OCI-LY1 (cell line): ENCODE data around the gene THAP6.

Experiments used
- EZH2 ChIP-seq: fragments of 200-600 bp; sonication (generic), shearing (Covaris generic); IDR thresholded peaks from 2 replicates; pipeline ENCODE4 v1.8.0; 2017; ENCODE audit warnings: borderline replicate concordance, mixed run types, mild to moderate bottlenecking, antibody characterized with exemption, low read length, moderate library complexity, mixed read lengths
- TF ChIP-seq, protein P1 (sequence below): fragments of 200-600 bp; sonication (generic), shearing (Covaris generic); IDR thresholded peaks from 2 replicates; pipeline ENCODE4 v1.5.1; 2017; ENCODE audit warnings: mild to moderate bottlenecking, antibody characterized with exemption, low read length, moderate library complexity, mixed read lengths

DNA sequence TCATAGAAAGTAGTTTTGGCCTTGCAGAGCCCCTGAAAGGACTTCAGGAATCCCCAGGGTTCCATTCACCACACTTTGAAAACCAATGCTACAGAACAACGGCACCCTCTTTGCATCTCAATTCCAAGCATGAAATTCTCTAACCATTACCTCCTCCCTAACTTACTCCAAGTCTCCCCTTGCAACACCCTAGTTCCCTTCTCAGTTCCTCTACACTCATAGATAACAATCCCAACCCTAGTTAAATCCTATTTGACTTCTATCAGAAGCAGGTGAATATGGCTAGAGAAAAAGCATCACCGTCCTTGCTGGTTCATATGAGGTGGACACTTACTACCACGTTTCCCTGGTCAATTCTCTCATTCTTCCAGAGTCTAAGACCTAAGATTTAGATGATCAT is 2.4 kb upstream of the THAP6 start:
- TF ChIP-seq, protein P1, sequence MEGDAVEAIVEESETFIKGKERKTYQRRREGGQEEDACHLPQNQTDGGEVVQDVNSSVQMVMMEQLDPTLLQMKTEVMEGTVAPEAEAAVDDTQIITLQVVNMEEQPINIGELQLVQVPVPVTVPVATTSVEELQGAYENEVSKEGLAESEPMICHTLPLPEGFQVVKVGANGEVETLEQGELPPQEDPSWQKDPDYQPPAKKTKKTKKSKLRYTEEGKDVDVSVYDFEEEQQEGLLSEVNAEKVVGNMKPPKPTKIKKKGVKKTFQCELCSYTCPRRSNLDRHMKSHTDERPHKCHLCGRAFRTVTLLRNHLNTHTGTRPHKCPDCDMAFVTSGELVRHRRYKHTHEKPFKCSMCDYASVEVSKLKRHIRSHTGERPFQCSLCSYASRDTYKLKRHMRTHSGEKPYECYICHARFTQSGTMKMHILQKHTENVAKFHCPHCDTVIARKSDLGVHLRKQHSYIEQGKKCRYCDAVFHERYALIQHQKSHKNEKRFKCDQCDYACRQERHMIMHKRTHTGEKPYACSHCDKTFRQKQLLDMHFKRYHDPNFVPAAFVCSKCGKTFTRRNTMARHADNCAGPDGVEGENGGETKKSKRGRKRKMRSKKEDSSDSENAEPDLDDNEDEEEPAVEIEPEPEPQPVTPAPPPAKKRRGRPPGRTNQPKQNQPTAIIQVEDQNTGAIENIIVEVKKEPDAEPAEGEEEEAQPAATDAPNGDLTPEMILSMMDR = no peak
- no peak for TF ChIP-seq EZH2
